Gastroesophageal sphincter (tissue), 4 donors: ENCODE results near the gene RPS21. TPM values are rescaled to one million over a fixed set of nuclear protein-coding genes. Genes with fewer than 3 reads are reported as not detected.

ENCODE experiments used
- ATAC-seq: fragments of 150-250 bp; one replicate; pipeline ENCODE4 v1.9.1; 2016; ENCODE audit warnings: mild to moderate bottlenecking, moderate library complexity
- H3K27ac ChIP-seq, 4 donors: fragments of 200-600 bp; sonication (generic) in 3 of 4; 1 replicate in 3 of 4; 2 replicates in 1 of 4; pipeline ENCODE4 v1.5.1; 2016 to 2019
- H3K27me3 ChIP-seq: fragments of 200-600 bp; sonication (generic); one replicate; pipeline ENCODE4 v1.5.1; 2019
- H3K36me3 ChIP-seq, 2 donors: fragments of 200-600 bp; sonication (generic); one replicate each; pipeline ENCODE4 v1.5.1; 2019; ENCODE audit warnings: control low read depth in 1 of 2
- H3K4me1 ChIP-seq, 3 donors: fragments of 200-600 bp; sonication (generic); 1 replicate in 2 of 3; 2 replicates in 1 of 3; pipeline ENCODE4 v1.5.1; 2016 to 2019; ENCODE audit warnings: control low read depth in 2 of 3
- H3K4me3 ChIP-seq, 2 donors: fragments of 200-600 bp; sonication (generic); one replicate each; pipeline ENCODE4 v1.5.1; 2019; ENCODE audit warnings: mild to moderate bottlenecking in 1 of 2, moderate library complexity in 1 of 2
- H3K9me3 ChIP-seq, 3 donors: fragments of 200-600 bp; sonication (generic); one replicate each; pipeline ENCODE4 v1.5.1; 2017 to 2019; ENCODE audit warnings: control low read depth in 2 of 3
- EP300 ChIP-seq: sonication (generic); formaldehyde crosslinking; IDR thresholded peaks from one replicate; pipeline ENCODE4 v1.6.1; 2017; ENCODE audit warnings: antibody characterized with exemption, mild to moderate bottlenecking
- POLR2A ChIP-seq, 2 donors: fragments of 450-650 bp; IDR thresholded peaks; one replicate each; pipeline ENCODE4 v1.6.1; 2017; ENCODE audit warnings: antibody characterized with exemption in 2 of 2, mild to moderate bottlenecking in 2 of 2, moderate library complexity in 1 of 2
- POLR2AphosphoS5 ChIP-seq: sonication (generic); formaldehyde crosslinking; IDR thresholded peaks from one replicate; pipeline ENCODE4 v1.6.1; 2017; ENCODE audit warnings: antibody characterized with exemption
- WGBS, 2 donors: methylation state at CpG; one replicate each; pipeline ENCODE4 v1.1.5; 2018; ENCODE audit warnings: low coverage in 1 of 2; 5-methylcytosine and 5-hydroxymethylcytosine counted together
- total RNA-seq, 4 donors: library from RNA; depleted of rRNA; stranded (reverse); fragments of >200 nt; gene quantifications; one replicate each; pipeline ENCODE4 v1.1.0, GENCODE V29; 2016
- TF ChIP-seq, protein P1 (sequence below), 4 experiments: fragments of 200-600 bp in 2 of 4; fragments of 450-650 bp in 2 of 4; sonication (generic) in 1 of 4; IDR thresholded peaks; one replicate each; pipeline ENCODE4 v1.5.1; 2017 to 2019; ENCODE audit warnings: antibody characterized with exemption in 4 of 4, mild to moderate bottlenecking in 2 of 4, moderate library complexity in 2 of 4

Gene RPS21
- total RNA-seq, 4 donors from 2014 or later: 383 to 2,881 (median 2,372) TPM

DNA sequence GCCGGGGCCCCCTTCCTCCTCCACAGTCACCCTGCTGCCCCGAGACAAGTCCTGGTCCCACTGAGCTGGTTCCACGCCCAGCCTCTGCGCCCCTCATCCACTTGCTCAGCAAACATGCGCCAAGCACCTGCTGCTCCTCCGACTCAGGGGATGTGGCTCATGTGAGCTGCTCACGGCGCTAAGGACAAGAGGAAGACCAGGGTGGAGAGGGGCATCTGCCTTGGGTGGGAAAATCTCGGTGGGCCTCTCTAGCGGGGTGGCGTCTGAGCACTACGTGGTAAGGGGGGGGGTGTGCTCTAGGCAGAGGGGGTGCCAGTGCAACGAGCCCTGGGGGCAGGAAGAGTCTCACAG lies 24.3 kb upstream of the RPS21 start:
- TF ChIP-seq POLR2A (IDR thresholded peaks at IDR 0.05) (no peak), POLR2AphosphoS5 (no peak), EP300 (no peak)
- TF ChIP-seq, protein P1, sequence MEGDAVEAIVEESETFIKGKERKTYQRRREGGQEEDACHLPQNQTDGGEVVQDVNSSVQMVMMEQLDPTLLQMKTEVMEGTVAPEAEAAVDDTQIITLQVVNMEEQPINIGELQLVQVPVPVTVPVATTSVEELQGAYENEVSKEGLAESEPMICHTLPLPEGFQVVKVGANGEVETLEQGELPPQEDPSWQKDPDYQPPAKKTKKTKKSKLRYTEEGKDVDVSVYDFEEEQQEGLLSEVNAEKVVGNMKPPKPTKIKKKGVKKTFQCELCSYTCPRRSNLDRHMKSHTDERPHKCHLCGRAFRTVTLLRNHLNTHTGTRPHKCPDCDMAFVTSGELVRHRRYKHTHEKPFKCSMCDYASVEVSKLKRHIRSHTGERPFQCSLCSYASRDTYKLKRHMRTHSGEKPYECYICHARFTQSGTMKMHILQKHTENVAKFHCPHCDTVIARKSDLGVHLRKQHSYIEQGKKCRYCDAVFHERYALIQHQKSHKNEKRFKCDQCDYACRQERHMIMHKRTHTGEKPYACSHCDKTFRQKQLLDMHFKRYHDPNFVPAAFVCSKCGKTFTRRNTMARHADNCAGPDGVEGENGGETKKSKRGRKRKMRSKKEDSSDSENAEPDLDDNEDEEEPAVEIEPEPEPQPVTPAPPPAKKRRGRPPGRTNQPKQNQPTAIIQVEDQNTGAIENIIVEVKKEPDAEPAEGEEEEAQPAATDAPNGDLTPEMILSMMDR (IDR thresholded peaks at IDR 0.05): no peak
- H3K27ac ChIP-seq: peak overlapping the region in 3 of 4 donors; percentile 91 to 97 (median 93)
- peaks cover 0 to 4% of the 10 kb centered on the region in 2 donors for H3K36me3 ChIP-seq
- no peaks in the 10 kb centered on the region for H3K27me3 ChIP-seq
- 58 to 80% methylated on average over 2 of the region's 13 CpGs for WGBS, 2 donors
- ATAC-seq: no peak
- H3K4me3 ChIP-seq: no peak overlapping the region
- no peaks in the 10 kb centered on the region for H3K9me3 ChIP-seq
- peaks cover 2 to 96% (median 67%) of the 10 kb centered on the region in 3 donors for H3K4me1 ChIP-seq

DNA sequence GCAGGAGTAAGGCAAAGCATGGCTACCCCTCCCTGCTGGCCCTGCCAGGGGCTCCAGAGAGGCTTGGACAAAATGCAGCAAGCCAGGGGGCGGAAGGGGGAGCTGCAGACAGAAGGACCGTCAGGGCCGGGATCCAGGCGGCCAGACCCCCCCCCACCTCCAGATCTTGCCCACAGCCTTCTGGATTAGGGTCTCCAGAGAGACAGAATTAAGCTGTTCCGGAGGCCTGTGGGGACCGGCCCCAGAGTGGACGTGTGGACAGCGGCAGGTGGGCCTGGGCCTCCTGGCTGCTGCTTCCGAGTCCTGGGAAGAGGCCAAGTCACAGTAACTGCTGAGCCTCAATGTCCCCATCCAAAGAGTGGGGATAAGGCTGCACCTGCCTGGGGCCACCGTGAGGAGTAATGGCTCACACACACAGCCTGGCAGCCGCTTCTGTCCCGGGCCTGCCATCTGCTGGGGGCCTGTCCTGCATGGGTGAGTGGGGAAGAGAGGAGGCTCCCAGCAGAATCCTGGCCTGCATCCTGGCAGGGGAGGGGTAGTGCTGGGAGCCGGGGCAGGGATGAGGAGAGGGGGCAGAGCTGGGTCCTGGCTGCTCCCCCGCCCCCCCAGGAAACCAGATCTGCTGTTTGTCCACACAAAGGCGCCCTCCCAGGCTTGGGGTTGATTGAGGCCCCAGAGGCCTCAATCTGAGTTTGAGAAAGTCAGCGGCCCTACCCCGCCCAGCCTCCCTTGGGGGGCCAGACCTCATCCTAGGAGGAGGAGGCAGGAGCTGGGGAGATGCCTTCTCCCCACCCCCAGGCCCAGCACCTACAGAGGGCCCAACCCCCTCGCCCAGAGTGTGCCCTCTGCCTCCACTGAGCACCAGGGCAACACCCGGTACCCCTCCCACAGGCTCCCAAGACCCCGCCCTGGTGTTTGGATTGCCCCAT lies 23.6 kb upstream of the RPS21 start:
- no peak for ATAC-seq
- H3K27ac ChIP-seq: peak overlapping the region; percentile 6 to 97 (median 92)
- H3K4me1 ChIP-seq: peaks cover 5 to 96% (median 67%) of the 10 kb centered on the region in 3 donors
- H3K27me3 ChIP-seq: no peaks in the 10 kb centered on the region
- H3K9me3 ChIP-seq: no peaks in the 10 kb centered on the region
- no peak for TF ChIP-seq EP300
- TF ChIP-seq, protein P1 (IDR thresholded peaks at IDR 0.05): peak in 1 of 4 experiments; percentile 23
- H3K4me3 ChIP-seq: peak overlapping the region in 1 of 2 donors; percentile 93
- 0 to 34% methylated on average over 2 to 4 of the region's 20 CpGs for WGBS, 2 donors
- peaks cover 0 to 4% of the 10 kb centered on the region in 2 donors for H3K36me3 ChIP-seq

DNA sequence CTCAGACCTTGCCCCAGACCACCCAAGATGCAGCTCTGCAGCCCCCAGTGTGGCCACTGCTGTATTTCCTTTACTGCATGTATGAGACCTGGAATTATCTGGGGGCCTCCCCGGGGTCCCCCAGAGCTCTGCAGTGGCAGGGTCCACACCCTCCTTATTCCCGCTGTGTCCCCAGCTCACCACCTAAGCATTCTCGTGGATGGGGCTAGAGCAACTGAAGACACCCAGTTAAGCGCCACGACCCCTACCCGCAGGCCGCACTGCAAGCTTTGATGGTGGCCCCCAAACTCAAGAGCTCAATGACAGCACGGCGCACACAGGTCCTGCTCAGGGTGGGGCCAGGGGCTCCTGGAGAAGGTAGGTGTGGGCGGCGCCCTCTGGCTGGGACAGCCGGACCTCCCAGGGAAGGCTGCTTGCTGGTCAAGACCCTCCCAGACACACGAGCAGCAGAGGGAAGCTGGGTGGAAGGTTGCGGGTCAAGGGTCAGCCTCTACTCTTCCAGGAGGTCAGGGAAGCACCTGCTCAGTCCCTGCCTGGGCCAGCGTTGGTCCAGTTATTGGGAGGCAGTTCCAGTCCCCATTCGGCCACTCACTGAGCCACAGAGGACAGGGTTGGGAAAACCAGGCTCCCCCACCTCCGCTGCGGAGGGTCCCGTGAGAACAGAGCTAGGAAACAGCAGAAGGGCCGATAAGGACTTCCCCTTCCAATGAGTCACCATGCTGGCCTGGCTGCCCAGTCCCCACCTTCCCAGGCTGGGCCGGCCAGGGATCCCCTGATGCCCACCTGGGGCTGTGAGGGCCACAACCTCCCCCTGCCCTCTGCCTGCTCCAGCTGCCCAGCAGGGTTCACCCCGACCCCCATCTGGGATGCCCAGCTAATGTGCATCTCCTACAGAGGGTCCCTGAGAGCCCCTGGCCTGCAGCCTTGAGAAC lies 22.7 kb upstream of the RPS21 start:
- peaks cover 0 to 4% of the 10 kb centered on the region in 2 donors for H3K36me3 ChIP-seq
- ATAC-seq: no peak
- TF ChIP-seq POLR2AphosphoS5: peak; percentile 20
- TF ChIP-seq, protein P1 (IDR thresholded peaks at IDR 0.05): no peak
- TF ChIP-seq EP300: no peak
- TF ChIP-seq POLR2A (IDR thresholded peaks at IDR 0.05): no peak
- no peaks in the 10 kb centered on the region for H3K9me3 ChIP-seq
- H3K4me3 ChIP-seq: peak overlapping the region in 1 of 2 donors; percentile 93
- H3K27ac ChIP-seq: peak overlapping the region; percentile 84 to 97 (median 92)
- peaks cover 5% of the 10 kb centered on the region for H3K27me3 ChIP-seq
- WGBS, 2 donors: 47% methylated on average over 6 of the region's 22 CpGs; no CpG with 5 or more reads in 1 of the 2 donors
- peaks cover 5 to 96% (median 67%) of the 10 kb centered on the region in 3 donors for H3K4me1 ChIP-seq

DNA sequence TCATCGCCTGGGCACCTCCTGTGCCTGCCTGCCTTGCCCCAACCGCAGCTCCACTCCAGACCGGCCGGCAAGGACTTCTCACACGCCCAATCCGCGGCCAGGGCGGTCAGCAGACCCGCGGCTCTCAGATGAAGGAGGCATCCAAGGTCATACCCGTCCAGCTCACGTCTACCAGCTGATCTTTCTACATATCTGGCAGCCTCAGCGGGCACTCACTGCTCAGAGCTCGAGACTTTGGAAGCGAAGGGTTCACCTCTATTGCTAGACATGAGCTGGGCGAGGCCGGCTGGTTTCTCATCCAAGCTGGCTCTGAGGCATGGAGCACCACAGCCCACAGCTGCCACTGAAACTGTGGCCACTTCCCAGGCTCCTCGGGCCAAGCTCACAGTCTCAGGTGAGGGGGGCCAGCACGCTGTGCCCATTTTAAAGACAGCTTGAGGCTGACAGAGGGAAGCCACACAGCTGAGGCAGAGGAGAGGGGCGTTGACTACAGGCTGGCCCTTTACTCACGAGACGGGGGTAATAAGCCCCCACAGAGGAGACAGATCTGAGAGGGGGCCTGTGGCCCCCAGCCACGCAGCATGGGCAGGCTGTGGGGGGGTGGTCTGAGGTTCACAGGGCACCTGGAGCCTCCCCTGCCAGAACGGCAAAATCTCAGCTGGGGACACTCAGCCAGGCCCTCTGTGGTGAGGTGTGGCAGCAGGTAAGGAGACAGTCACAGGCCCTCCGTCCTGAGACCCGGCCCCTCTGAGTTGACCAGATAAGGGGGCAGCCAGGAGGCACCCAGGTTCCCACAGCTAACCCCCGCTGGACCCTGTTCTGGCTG lies 21.8 kb upstream of the RPS21 start:
- H3K27ac ChIP-seq: peak overlapping the region; percentile 84 to 97 (median 92)
- 20 to 58% methylated on average over 1 to 3 of the region's 27 CpGs for WGBS, 2 donors
- no peaks in the 10 kb centered on the region for H3K9me3 ChIP-seq
- peak overlapping the region; percentile 75 to 93 for H3K4me3 ChIP-seq
- peaks cover 0 to 4% of the 10 kb centered on the region in 2 donors for H3K36me3 ChIP-seq
- H3K27me3 ChIP-seq: peaks cover 8% of the 10 kb centered on the region
- ATAC-seq: peak; percentile 40
- TF ChIP-seq POLR2AphosphoS5 (peak; percentile 84), POLR2A (IDR thresholded peaks at IDR 0.05) (peak in 1 of 2 donors; percentile 67)
- TF ChIP-seq, protein P1 (IDR thresholded peaks at IDR 0.05): no peak
- peaks cover 9 to 96% (median 66%) of the 10 kb centered on the region in 3 donors for H3K4me1 ChIP-seq
